ENCODE measurements around the gene ACTMAP.
"Not testable (repeated sequence)": the region's sequence is repeated elsewhere in the genome, so short reads cannot be mapped to it uniquely, and the experiment has no call there.

Gene ACTMAP

DNA sequence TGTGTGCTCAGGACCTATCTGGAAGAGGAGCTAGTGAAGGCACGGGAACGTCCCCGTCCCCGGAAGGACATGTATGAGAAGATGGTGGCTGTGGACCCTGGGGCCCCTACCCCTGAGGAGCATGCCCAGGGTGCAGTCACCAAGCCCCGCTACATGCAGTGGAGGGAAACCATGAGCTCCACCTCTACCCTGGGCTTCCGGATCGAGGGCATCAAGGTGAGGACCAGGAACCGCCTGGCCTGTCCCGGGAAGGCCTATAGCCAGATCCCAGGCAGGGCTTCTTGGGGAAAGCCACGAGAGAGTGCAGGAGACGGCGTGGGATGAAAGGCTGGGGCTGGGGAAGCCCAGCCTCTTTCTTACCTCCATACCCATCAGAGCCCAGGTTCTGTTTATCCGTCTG lies 17.1 kb downstream of the ACTMAP start:
- Histone ChIP-seq H3K4me3 (ENCODE audit: low read depth, low read length) (no peak overlapping the region), H3K27me3 (replicated peaks) (no peaks in the 10 kb centered on the region), H3K27ac (no peak overlapping the region), H3K36me3 (replicated peaks) (peaks cover 62% of the 10 kb centered on the region)
- no peak for DNase-seq
- in situ Hi-C loops (cut with HindIII; ENCODE audit: low pct_ligation_motif_present, low sequenced_read_pairs), result no loop called here
- TF ChIP-seq, protein P1, sequence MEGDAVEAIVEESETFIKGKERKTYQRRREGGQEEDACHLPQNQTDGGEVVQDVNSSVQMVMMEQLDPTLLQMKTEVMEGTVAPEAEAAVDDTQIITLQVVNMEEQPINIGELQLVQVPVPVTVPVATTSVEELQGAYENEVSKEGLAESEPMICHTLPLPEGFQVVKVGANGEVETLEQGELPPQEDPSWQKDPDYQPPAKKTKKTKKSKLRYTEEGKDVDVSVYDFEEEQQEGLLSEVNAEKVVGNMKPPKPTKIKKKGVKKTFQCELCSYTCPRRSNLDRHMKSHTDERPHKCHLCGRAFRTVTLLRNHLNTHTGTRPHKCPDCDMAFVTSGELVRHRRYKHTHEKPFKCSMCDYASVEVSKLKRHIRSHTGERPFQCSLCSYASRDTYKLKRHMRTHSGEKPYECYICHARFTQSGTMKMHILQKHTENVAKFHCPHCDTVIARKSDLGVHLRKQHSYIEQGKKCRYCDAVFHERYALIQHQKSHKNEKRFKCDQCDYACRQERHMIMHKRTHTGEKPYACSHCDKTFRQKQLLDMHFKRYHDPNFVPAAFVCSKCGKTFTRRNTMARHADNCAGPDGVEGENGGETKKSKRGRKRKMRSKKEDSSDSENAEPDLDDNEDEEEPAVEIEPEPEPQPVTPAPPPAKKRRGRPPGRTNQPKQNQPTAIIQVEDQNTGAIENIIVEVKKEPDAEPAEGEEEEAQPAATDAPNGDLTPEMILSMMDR (IDR thresholded peaks at IDR 0.05; ENCODE audit: low read depth, low read length, missing control alignments), result no peak

DNA sequence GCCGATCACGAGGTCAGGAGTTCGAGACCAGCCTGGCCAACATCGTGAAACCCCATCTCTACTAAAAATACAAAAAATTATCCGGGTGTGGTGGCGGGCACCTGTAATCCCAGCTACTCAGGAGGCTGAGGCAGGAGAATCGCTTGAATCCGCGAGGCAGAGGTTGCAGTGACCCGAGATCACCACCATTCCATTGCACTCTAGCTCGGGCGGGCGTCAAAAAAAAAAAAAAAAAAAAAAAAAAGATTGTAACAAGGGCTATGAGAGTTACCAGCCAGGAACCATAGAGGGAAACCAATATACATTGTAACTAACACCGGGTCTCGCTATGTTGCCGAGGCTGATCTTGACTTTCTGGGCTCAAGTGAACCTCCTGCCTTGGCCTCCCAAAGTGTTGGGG lies 18.0 kb downstream of the ACTMAP start:
- DNase-seq; in situ Hi-C loops (cut with HindIII; ENCODE audit: low pct_ligation_motif_present, low sequenced_read_pairs); H3K27ac ChIP-seq; H3K27me3 ChIP-seq (replicated peaks); H3K4me3 ChIP-seq (ENCODE audit: low read depth, low read length): not testable (repeated sequence)
- H3K36me3 ChIP-seq (replicated peaks), result peaks cover 68% of the 10 kb centered on the region

DNA sequence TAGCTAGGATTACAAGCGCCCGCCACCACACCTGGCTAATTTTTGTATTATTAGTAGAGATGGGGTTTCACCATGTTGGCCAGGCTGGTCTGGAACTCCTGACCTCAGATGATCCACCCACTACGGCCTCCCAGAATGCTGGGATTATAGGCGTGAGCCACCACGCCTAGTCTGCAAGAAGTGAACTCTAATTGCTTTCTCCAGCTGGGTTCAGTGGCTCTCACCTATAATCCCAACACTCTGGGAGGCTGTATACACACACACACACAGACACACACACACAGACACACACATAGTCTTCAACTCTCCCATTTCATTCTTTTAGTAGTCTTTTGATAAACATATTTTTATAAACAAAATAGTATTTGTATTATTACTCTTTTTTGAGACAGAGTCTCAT lies 20.2 kb downstream of the ACTMAP start:
- H3K4me3 ChIP-seq (ENCODE audit: low read depth, low read length); DNase-seq; in situ Hi-C loops (cut with HindIII; ENCODE audit: low pct_ligation_motif_present, low sequenced_read_pairs); H3K27ac ChIP-seq; H3K27me3 ChIP-seq (replicated peaks): not testable (repeated sequence)
- peaks cover 64% of the 10 kb centered on the region for H3K36me3 ChIP-seq (replicated peaks)

DNA sequence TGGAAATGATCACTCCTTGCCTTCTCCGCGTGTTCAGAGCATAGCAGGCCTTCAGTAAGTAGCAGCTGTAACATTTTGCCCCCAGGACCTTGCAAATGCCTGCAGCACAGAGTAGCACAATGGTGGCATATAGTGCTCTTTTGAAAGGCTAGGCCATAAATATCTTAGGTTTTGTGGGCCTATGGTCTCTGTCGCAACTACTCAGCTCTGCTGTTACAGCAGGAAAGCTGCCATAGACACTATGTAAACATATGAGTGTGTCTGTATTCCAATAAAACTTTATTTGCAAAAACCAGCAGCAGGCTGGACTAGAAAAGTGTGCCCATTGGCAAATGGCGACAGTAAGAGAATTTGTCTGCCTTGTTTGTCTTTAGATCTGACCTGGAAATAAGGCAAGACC lies 24.0 kb downstream of the ACTMAP start:
- no peak for DNase-seq
- H3K27me3 ChIP-seq (replicated peaks), result no peaks in the 10 kb centered on the region
- H3K27ac ChIP-seq, result no peak overlapping the region
- H3K36me3 ChIP-seq (replicated peaks), result peaks cover 55% of the 10 kb centered on the region
- in situ Hi-C loops (cut with HindIII; ENCODE audit: low pct_ligation_motif_present, low sequenced_read_pairs), result no loop called here
- TF ChIP-seq, protein P1 (IDR thresholded peaks at IDR 0.05; ENCODE audit: low read depth, low read length, missing control alignments), result no peak
- no peak overlapping the region for H3K4me3 ChIP-seq (ENCODE audit: low read depth, low read length)

DNA sequence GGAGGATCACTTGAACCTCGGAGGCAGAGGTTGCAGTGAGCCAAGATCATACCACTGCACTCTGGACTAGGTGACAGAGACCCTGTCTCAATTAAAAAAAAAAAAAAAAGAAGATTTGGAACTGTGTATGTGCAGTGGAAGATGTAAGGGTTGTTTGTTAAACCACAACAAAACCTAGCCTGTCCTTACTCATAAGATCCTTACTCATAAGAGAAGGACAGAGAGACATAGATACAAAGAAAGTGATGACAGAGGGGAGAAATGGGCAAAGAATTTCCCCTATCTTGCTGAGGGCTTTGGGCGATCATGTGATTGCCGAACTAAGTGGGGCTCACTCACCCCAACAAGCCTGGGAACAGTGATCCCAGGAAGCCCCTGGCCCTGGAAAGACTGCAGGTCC lies 25.4 kb downstream of the ACTMAP start:
- in situ Hi-C loops (cut with HindIII; ENCODE audit: low pct_ligation_motif_present, low sequenced_read_pairs), result no loop called here
- Histone ChIP-seq H3K27me3 (replicated peaks) (no peaks in the 10 kb centered on the region), H3K36me3 (replicated peaks) (peaks cover 51% of the 10 kb centered on the region), H3K4me3 (ENCODE audit: low read depth, low read length) (no peak overlapping the region), H3K27ac (no peak overlapping the region)
- no peak for DNase-seq
- TF ChIP-seq, protein P1 (IDR thresholded peaks at IDR 0.05; ENCODE audit: low read depth, low read length, missing control alignments), result no peak

DNA sequence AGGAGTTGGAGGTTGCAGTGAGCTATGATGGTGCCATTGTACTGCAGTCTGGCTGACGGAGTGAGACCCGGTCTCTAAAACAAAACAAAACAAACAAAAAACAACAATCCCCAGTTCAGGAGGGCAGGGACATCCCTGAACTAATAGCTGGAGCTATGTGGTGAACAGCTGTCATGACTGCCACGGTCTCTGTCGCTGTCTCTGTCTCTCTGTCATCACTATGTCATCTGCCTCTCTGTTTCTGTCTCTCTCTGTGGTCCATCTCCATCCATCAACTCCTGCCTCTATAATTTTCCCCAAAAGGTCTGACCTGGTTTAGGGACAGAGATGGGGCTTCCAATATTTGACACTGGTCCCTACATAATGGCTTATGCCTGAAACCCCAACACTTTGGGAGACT lies 26.0 kb downstream of the ACTMAP start:
- TF ChIP-seq, protein P1 (IDR thresholded peaks at IDR 0.05; ENCODE audit: low read depth, low read length, missing control alignments), result no peak
- DNase-seq, result no peak
- Histone ChIP-seq H3K27me3 (replicated peaks) (no peaks in the 10 kb centered on the region), H3K4me3 (ENCODE audit: low read depth, low read length) (no peak overlapping the region), H3K36me3 (replicated peaks) (peaks cover 46% of the 10 kb centered on the region), H3K27ac (no peak overlapping the region)
- in situ Hi-C loops (cut with HindIII; ENCODE audit: low pct_ligation_motif_present, low sequenced_read_pairs), result no loop called here

DNA sequence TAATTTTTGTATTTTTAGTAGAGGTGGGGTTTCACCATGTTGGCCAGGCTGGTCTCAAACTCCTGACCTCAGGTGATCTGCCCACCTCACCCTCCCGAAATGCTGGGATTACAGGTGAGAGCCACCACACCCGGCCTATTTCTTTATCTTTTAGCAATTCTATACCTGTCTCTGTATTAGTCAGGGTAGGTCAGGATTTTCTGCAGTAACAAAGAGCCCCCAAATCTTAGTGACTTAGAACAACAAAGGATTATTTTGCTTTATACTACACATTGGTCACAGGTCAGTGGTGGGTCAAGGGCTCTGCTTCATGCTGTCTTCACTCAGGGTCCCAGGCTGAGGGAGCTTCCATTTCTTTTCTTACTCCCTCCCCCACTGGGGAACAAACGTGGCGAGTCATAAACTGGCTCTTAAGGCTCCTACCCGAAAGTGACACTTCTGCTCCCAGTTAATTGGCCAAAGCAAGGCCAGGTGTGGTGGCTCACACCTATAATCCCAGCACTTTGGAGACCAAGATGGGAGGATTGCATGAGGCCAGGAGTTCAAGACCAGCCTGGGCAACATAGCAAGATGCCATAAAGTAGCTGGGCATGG lies 26.5 kb downstream of the ACTMAP start:
- H3K36me3 ChIP-seq (replicated peaks), result peaks cover 41% of the 10 kb centered on the region
- no peak for DNase-seq
- H3K4me3 ChIP-seq (ENCODE audit: low read depth, low read length), result no peak overlapping the region

More for the DNA sequence above, 26.5 kb downstream of the ACTMAP start:
- Histone ChIP-seq H3K27ac (no peak overlapping the region), H3K27me3 (replicated peaks) (no peaks in the 10 kb centered on the region)
- in situ Hi-C loops (cut with HindIII; ENCODE audit: low pct_ligation_motif_present, low sequenced_read_pairs), result no loop called here
- TF ChIP-seq, protein P1 (IDR thresholded peaks at IDR 0.05; ENCODE audit: low read depth, low read length, missing control alignments), result no peak

All from brain microvascular endothelial cell (primary cell).